Measurements from ENCODE around the gene ZIC2.
"Not testable (repeated sequence)": the region's sequence is repeated elsewhere in the genome, so short reads cannot be mapped to it uniquely, and the experiment has no call there.

ZIC2 gene

DNA sequence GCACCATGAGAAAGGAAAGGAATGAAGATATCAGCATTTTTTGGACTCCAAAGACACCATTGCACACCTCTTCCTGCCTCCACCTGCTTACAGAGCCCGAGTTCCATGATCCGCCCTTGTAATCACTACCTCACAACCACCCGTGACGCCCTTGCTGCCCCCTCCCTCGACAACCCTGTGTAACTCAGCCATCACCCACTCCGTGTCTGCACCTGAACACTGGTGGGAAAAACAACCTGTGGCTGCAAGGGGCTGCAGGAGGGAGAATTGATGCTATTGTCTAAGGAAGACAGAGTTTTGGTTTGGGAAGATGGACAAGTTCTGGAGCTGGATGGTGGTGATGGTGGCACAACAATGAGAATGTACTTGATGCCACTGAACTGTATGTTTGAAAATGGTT, 37.0 kb upstream of the ZIC2 start:
- TF ChIP-seq, protein P1, sequence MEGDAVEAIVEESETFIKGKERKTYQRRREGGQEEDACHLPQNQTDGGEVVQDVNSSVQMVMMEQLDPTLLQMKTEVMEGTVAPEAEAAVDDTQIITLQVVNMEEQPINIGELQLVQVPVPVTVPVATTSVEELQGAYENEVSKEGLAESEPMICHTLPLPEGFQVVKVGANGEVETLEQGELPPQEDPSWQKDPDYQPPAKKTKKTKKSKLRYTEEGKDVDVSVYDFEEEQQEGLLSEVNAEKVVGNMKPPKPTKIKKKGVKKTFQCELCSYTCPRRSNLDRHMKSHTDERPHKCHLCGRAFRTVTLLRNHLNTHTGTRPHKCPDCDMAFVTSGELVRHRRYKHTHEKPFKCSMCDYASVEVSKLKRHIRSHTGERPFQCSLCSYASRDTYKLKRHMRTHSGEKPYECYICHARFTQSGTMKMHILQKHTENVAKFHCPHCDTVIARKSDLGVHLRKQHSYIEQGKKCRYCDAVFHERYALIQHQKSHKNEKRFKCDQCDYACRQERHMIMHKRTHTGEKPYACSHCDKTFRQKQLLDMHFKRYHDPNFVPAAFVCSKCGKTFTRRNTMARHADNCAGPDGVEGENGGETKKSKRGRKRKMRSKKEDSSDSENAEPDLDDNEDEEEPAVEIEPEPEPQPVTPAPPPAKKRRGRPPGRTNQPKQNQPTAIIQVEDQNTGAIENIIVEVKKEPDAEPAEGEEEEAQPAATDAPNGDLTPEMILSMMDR (IDR thresholded peaks at IDR 0.05; ENCODE audit: low read depth, low read length), result no peak

DNA sequence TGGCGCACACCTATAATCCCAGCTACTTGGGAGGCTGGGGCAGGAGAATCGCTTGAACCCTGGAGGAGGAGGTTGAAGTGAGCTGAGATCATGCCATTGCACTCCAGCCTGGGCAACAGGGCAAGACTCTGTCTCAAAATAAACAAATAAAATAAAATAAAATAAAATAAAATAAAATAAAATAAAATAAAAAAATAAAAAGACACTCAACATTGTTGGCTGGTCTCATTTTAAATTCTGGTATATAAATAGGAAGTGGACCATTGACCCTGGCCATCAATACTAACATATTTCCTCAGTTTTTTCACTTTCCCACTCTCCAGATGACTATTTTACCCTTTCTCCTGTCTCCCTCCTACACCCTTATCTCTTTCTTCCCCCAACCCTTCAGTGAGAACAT, 36.1 kb upstream of the ZIC2 start:
- H3K4me3 ChIP-seq (ENCODE audit: low read depth, low read length), result not testable (repeated sequence)

More for the DNA sequence above, 37.0 kb upstream of the ZIC2 start:
- no peak overlapping the region for H3K4me3 ChIP-seq (ENCODE audit: low read depth, low read length)

DNA sequence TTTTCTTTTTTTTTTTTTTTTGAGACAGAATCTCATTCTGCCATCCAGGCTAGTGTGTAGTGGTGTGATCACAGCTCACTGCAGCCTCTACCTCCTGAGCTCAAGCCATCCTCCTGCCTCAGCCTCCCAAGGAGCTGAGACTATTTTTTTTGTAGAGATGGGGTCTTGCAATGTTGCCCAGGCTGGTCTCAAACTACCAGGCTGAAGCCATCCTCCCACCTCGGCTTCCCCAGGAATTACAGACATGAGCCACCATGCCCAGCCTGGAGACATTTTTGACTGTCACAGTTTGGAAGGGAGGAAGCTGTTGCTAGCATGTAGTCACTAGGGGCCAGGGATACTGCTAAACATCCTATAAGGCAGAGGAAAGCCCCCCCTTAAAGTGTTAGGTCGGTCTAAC, 33.9 kb upstream of the ZIC2 start:
- no peak overlapping the region for H3K4me3 ChIP-seq (ENCODE audit: low read depth, low read length)
- TF ChIP-seq, protein P1 (IDR thresholded peaks at IDR 0.05; ENCODE audit: low read depth, low read length), result no peak

DNA sequence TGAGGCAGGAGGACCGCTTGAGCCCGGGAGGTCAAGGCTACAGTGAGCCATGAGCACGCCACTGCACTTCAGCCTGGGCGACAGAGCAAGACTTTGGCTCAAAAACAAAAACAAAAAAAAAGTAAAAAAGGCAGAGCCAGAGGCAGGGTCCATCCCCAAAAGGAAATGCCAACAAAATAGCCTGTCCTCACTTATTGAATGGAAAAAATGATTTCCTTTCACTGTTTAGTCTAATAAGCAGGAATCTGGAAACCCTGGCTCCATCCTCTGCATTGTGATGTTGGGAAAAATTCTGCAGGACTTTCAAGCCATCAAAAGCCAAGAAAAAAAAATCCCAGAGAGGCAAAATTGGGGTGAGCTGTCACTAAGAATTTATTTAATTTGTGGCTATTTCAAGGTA, 33.2 kb upstream of the ZIC2 start:
- no peak overlapping the region for H3K4me3 ChIP-seq (ENCODE audit: low read depth, low read length)
- TF ChIP-seq, protein P1 (IDR thresholded peaks at IDR 0.05; ENCODE audit: low read depth, low read length), result no peak

DNA sequence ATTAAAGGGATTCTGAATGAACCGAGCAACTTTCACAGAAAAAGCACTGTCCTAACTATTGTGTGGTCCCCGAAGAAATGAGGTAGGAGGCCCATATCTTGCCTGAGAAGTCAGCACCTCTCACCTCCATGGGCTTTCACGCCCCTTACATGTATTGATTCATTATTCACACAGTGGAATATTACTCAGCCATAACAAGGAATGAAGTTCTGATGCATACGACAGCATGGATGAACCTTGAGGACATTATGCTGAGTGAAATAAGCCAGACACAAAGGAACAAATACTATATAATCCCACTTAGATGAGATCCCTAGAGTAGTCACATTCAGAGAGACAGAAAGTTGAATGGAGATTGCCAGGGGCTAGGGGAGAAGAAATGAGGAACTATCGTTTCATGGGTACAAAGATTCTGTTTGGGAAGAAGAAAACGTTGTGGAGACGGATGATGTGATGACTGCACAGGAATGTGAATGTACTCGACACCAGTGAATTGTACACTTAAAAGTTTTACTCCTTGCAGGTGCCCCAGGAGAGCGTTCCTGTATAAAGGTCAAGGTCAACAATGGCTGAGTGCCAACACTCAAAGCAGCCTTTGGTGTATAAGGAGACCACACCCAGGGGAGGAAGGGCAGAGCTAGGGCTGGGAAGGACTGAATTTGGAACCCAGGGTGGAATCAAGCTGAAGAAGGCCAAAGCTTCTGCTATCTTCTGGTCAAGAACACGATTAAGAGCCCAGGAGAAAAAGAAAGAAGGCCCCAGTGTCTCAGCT, 32.5 kb upstream of the ZIC2 start:
- TF ChIP-seq, protein P1 (IDR thresholded peaks at IDR 0.05; ENCODE audit: low read depth, low read length), result no peak
- no peak overlapping the region for H3K4me3 ChIP-seq (ENCODE audit: low read depth, low read length)

DNA sequence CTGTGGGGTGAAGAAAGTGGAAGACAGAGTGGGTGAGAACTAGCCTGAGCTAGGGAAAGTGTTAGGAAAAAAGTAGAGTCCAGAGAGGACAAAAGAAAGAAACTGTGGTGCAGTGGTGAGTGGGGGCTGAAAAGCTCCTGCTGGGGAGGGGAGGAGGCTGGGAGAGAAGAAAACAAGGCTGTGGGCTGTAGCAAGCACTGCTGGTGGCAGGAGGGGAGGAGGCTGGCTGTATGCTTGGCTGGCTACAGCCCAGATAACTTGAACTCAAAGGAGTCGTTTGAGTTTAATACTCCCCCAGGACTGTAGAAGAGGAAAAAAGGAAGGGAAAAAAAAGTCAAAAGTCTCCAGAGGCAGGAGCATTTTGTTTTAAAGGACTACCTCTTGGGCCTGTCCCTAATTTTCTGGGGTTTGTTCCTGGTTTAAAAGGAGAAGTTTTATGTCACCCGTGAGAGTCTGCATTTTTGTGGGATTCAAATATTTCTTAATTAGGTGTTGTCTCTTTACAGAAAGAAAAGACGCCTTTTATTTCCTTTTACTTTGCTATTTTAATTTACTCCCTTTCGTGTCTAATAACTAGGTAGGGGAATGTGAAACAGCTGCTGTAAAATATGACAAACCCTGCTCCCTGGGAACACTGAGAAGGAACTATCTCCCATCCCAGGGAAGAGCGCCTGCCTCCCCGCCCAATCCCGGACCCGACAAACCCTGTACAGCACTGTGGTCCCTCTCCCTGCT, 31.7 kb upstream of the ZIC2 start:
- TF ChIP-seq, protein P1 (IDR thresholded peaks at IDR 0.05; ENCODE audit: low read depth, low read length), result no peak
- no peak overlapping the region for H3K4me3 ChIP-seq (ENCODE audit: low read depth, low read length)

DNA sequence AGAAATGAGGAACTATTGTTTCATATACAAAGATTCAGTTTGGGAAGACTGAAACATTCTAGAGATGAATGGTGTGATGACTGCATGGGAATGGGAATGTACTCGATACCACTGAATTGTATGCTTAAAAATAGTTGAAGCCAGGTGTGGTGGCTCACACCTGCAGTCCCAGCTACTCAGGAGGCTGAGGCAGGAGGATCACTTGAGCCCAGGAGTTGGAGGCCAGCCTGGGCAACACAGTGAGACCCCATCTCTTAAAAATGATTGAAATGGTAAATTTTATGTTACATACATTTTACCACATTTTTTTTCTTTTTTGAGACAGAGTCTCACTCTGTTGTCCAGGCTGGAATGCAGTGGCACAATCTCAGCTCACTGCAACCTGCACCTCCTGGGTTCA, 29.9 kb upstream of the ZIC2 start:
- not testable (repeated sequence) for H3K4me3 ChIP-seq (ENCODE audit: low read depth, low read length)

DNA sequence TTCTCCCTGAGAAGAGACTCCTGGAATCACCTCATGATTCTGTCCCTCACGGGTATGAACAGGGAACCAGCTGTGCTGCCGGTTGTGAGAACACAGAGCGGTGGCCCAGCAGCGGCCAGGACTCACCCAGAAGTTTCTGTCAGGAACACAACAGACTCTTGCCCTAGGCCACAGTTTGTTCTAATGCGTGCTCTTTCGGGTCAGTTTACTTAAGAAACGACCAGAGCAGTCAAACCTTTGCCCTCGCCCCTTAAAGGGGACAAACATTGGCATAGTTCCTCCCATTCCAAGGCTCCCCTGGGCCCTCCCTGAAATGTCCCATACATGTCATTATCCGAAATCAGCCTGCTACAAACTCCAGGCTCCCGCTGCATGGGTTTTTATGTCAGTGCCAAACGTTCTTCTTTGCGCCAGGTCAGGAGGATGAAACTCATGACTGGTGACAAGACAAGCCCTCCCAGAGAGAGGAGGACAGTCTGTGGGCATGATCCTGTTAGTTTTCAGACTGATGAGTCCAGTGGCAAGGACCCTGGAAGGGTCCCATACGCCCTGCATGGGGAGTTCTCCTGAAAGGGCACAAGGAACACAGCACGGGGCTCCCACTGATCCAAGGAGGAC, 28.3 kb upstream of the ZIC2 start:
- TF ChIP-seq, protein P1 (IDR thresholded peaks at IDR 0.05; ENCODE audit: low read depth, low read length), result no peak
- no peak overlapping the region for H3K4me3 ChIP-seq (ENCODE audit: low read depth, low read length)
